ENCODE data around the gene ADSS1.

ADSS1 gene

GRCh38 chr14:104780513-104781030, 56.5 kb downstream of the ADSS1 start:
- TF ChIP-seq CTCF (IDR thresholded peaks at IDR 0.05; ENCODE audit: extremely low read depth, insufficient read depth, missing control alignments): no peak
- DNase-seq (ENCODE audit: low spot score): no peak
- in situ Hi-C loops (cut with MboI; ENCODE audit: low pct_unique_long_range_greater_than_20kb, low sequenced_read_pairs, unreplicated experiment): no loop called here

- in situ Hi-C loops (cut with MboI; ENCODE audit: low pct_unique_long_range_greater_than_20kb, low sequenced_read_pairs, unreplicated experiment): no loop called here
- DNase-seq (ENCODE audit: low spot score): no peak
- TF ChIP-seq CTCF (IDR thresholded peaks at IDR 0.05; ENCODE audit: extremely low read depth, insufficient read depth, missing control alignments): no peak
Observed at GRCh38 chr14:104781271-104782077, 57.4 kb downstream of the ADSS1 start.

- in situ Hi-C loops (cut with MboI; ENCODE audit: low pct_unique_long_range_greater_than_20kb, low sequenced_read_pairs, unreplicated experiment): no loop called here
- DNase-seq (ENCODE audit: low spot score): no peak
- no peak for TF ChIP-seq CTCF (IDR thresholded peaks at IDR 0.05; ENCODE audit: extremely low read depth, insufficient read depth, missing control alignments)
Observed at GRCh38 chr14:104782086-104782807, 58.2 kb downstream of the ADSS1 start.

DNA sequence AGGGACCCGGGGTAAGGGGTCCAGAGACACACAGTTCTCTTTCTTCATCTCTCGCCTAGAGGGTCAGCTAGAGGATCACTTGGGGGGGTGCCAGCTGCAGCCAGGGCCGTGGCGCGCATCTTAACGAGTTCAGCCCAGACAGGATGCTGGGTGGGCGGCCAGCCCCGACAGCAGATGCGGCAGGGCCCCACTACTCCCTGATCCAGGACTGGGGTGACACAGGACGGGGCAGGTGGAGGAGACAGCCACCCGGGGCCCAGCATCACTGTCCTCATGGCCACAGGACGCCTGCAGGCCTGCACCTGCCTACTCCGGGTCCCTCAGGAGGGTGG, 58.7 kb downstream of the ADSS1 start:
- no peak for TF ChIP-seq CTCF (IDR thresholded peaks at IDR 0.05; ENCODE audit: extremely low read depth, insufficient read depth, missing control alignments)
- in situ Hi-C loops (cut with MboI; ENCODE audit: low pct_unique_long_range_greater_than_20kb, low sequenced_read_pairs, unreplicated experiment): no loop called here
- DNase-seq (ENCODE audit: low spot score): no peak

DNA sequence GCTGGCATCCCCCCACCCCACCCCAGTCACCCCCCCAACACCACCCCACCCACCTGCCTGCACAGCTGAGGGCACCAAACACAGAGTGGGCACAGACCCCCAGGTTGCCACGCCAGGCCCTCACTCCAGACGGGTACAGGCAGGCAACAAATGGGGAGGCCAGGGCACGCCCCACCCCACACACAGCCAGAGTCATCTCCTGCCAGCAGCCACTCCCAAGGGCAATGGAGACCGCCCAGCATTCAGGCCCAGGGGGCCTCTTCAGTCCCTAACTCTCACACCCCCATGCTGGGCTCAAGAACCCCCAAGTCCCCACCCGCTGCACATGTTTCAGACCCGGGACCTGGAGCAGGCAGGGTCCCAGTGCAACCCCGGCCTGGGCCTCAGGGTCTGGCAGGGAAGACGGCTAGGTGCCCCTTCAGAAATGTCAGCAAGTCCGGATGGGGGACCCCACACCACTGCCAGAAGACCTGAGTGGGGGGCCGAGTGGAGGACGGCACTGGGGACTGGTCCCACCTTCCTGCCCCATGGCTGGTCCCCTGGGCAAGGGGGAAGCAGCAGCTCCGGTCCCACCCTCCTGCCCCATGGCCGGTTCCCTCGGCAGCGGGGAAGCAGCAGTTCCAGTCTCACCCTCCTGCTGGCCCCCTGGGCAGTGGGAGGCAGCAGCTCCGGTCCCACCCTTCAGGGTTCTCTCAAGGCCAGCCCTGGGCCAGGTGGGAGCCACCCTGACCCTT, 59.6 kb downstream of the ADSS1 start:
- no peak for DNase-seq (ENCODE audit: low spot score)
- no peak for TF ChIP-seq CTCF (IDR thresholded peaks at IDR 0.05; ENCODE audit: extremely low read depth, insufficient read depth, missing control alignments)
- in situ Hi-C loops (cut with MboI; ENCODE audit: low pct_unique_long_range_greater_than_20kb, low sequenced_read_pairs, unreplicated experiment): no loop called here

GRCh38 chr14:104784218-104784568, 60.2 kb downstream of the ADSS1 start:
- in situ Hi-C loops (cut with MboI; ENCODE audit: low pct_unique_long_range_greater_than_20kb, low sequenced_read_pairs, unreplicated experiment): no loop called here
- no peak for TF ChIP-seq CTCF (IDR thresholded peaks at IDR 0.05; ENCODE audit: extremely low read depth, insufficient read depth, missing control alignments)
- no peak for DNase-seq (ENCODE audit: low spot score)

Measured in GM13977 (cell line).